NCI-H748 (cell line): Measurements from ENCODE around the gene GTPBP2.
"Not testable (repeated sequence)": the region's sequence is repeated elsewhere in the genome, so short reads cannot be mapped to it uniquely, and the experiment has no call there.

ENCODE experiments used
- DNase-seq: peaks from one replicate; lab custom pipeline; 2025; ENCODE audit not compliant: unreplicated experiment; lab: John Stamatoyannopoulos, UW

Gene GTPBP2

GRCh38 chr6:43625393-43625992 lies 3.6 kb downstream of the GTPBP2 start:
- no peak for DNase-seq

GRCh38 chr6:43624786-43625288 lies 4.2 kb downstream of the GTPBP2 start:
- no peak for DNase-seq

- no peak for DNase-seq
Observed at GRCh38 chr6:43623880-43624785, 4.9 kb downstream of the GTPBP2 start.

GRCh38 chr6:43622541-43622940 lies 6.5 kb downstream of the GTPBP2 start:
- DNase-seq = no peak

GRCh38 chr6:43621836-43622180 lies 7.3 kb downstream of the GTPBP2 start:
- DNase-seq = no peak

- no peak for DNase-seq
Observed at GRCh38 chr6:43621078-43621835, 7.8 kb downstream of the GTPBP2 start.

- no peak for DNase-seq
Observed at GRCh38 chr6:43616725-43617472, 12.2 kb downstream of the GTPBP2 start.

GRCh38 chr6:43614396-43614730 lies 14.7 kb downstream of the GTPBP2 start:
- no peak for DNase-seq

GRCh38 chr6:43613721-43614395 lies 15.2 kb downstream of the GTPBP2 start:
- DNase-seq = no peak

- no peak for DNase-seq
Observed at GRCh38 chr6:43610431-43610830, 18.6 kb downstream of the GTPBP2 start.

GRCh38 chr6:43609402-43609801 lies 19.7 kb downstream of the GTPBP2 start:
- DNase-seq = no peak

- DNase-seq = no peak
Observed at GRCh38 chr6:43608807-43609206, 20.3 kb downstream of the GTPBP2 start.

GRCh38 chr6:43608310-43608763 lies 20.7 kb downstream of the GTPBP2 start:
- DNase-seq = peak; percentile 86

- DNase-seq = no peak
Observed at GRCh38 chr6:43606019-43606418, 23.0 kb downstream of the GTPBP2 start.

GRCh38 chr6:43604174-43604573 lies 24.9 kb downstream of the GTPBP2 start:
- DNase-seq = no peak

- DNase-seq = no peak
Observed at GRCh38 chr6:43600595-43600994, 28.5 kb downstream of the GTPBP2 start.

- no peak for DNase-seq
Observed at GRCh38 chr6:43593938-43594337, 35.1 kb downstream of the GTPBP2 start.

GRCh38 chr6:43589564-43589963 lies 39.5 kb downstream of the GTPBP2 start:
- not testable (repeated sequence) for DNase-seq

GRCh38 chr6:43588194-43588593 lies 40.9 kb downstream of the GTPBP2 start:
- no peak for DNase-seq

GRCh38 chr6:43584892-43585570 lies 44.0 kb downstream of the GTPBP2 start:
- no peak for DNase-seq
